OCI-M2 (cell line): Measurements from ENCODE around the gene RPGR.

ENCODE experiments used
- DNase-seq: peaks from one replicate; lab custom pipeline; 2025; ENCODE audit not compliant: unreplicated experiment; lab: John Stamatoyannopoulos, UW

Gene RPGR

GRCh38 chrX:38320819-38321218, 6.5 kb downstream of the RPGR start:
- no peak for DNase-seq

GRCh38 chrX:38318606-38319005, 8.7 kb downstream of the RPGR start:
- DNase-seq: no peak

- no peak for DNase-seq
These were observed 9.1 kb downstream of the RPGR start for GRCh38 chrX:38318196-38318595.

GRCh38 chrX:38315186-38315585, 12.1 kb downstream of the RPGR start:
- no peak for DNase-seq

GRCh38 chrX:38313190-38313589, 14.1 kb downstream of the RPGR start:
- no peak for DNase-seq

- DNase-seq: no peak
These were observed 14.9 kb downstream of the RPGR start for GRCh38 chrX:38312436-38312835.

GRCh38 chrX:38311743-38312142, 15.6 kb downstream of the RPGR start:
- no peak for DNase-seq

GRCh38 chrX:38305971-38306370, 21.3 kb downstream of the RPGR start:
- no peak for DNase-seq

GRCh38 chrX:38304010-38304409, 23.3 kb downstream of the RPGR start:
- DNase-seq: no peak

GRCh38 chrX:38293741-38294140, 33.6 kb downstream of the RPGR start:
- DNase-seq: no peak

GRCh38 chrX:38287674-38288073, 39.6 kb downstream of the RPGR start:
- DNase-seq: no peak

- no peak for DNase-seq
These were observed 41.7 kb downstream of the RPGR start for GRCh38 chrX:38285649-38286048.

- DNase-seq: no peak
These were observed 45.3 kb downstream of the RPGR start for GRCh38 chrX:38282049-38282448.

- no peak for DNase-seq
These were observed 48.1 kb downstream of the RPGR start for GRCh38 chrX:38279188-38279587.

- DNase-seq: no peak
These were observed 48.6 kb downstream of the RPGR start for GRCh38 chrX:38278682-38279081.

- no peak for DNase-seq
These were observed 49.5 kb downstream of the RPGR start for GRCh38 chrX:38277802-38278201.

- DNase-seq: no peak
These were observed 50.2 kb downstream of the RPGR start for GRCh38 chrX:38277136-38277535.

GRCh38 chrX:38276089-38276488, 51.2 kb downstream of the RPGR start:
- DNase-seq: no peak

GRCh38 chrX:38275615-38276014, 51.7 kb downstream of the RPGR start:
- no peak for DNase-seq

GRCh38 chrX:38273453-38273852, 53.9 kb downstream of the RPGR start:
- no peak for DNase-seq

GRCh38 chrX:38271154-38271716, 56.1 kb downstream of the RPGR start:
- DNase-seq: no peak

GRCh38 chrX:38268011-38268410, 59.3 kb downstream of the RPGR start:
- no peak for DNase-seq

- no peak for DNase-seq
These were observed 64.3 kb downstream of the RPGR start for GRCh38 chrX:38262715-38263620.
